OCI-LY3 (cell line): Measurements from ENCODE around the gene ARNT2.

Source experiments
- EZH2phosphoT487 ChIP-seq: fragments of 200-600 bp; shearing (Covaris generic); IDR thresholded peaks from 2 replicates; pipeline ENCODE4 v1.6.1; 2018; ENCODE audit warnings: antibody characterized with exemption, mixed run types, low read depth
- TF ChIP-seq, protein P1 (sequence below): fragments of 200-600, 300-600 bp; sonication (generic); IDR thresholded peaks from 2 replicates; pipeline ENCODE4 v1.5.1; 2014; ENCODE audit warnings: antibody characterized with exemption, low read length, low read depth

DNA sequence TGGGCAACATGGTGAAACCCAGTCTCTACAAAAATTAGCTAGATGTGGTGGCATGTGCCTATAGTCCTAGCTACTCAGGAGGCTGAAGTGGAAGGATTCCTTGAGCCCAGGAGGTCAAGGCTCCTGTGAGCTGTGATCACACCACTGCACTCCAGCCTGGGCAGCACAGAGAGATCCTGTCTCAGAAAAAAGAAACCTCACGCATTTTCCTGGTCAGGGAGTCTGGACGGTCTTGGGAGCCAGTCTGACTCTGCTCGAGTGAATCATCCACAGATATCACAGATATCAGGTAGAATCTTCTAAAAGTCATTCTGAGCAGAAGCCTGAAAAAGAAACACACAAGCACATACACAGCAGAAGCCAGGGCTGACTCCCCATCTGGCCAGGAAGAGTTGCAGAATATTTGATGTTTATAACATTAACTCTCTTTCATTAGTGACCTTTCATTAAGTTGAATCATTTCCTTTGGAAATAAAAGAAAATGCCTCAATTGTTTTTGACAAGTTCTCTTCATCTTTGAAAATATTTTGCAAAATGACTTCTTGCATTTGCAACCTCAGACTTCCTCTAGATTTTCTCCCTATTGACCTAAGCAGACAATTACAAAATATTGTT lies 234.5 kb downstream of the ARNT2 start:
- TF ChIP-seq, protein P1, sequence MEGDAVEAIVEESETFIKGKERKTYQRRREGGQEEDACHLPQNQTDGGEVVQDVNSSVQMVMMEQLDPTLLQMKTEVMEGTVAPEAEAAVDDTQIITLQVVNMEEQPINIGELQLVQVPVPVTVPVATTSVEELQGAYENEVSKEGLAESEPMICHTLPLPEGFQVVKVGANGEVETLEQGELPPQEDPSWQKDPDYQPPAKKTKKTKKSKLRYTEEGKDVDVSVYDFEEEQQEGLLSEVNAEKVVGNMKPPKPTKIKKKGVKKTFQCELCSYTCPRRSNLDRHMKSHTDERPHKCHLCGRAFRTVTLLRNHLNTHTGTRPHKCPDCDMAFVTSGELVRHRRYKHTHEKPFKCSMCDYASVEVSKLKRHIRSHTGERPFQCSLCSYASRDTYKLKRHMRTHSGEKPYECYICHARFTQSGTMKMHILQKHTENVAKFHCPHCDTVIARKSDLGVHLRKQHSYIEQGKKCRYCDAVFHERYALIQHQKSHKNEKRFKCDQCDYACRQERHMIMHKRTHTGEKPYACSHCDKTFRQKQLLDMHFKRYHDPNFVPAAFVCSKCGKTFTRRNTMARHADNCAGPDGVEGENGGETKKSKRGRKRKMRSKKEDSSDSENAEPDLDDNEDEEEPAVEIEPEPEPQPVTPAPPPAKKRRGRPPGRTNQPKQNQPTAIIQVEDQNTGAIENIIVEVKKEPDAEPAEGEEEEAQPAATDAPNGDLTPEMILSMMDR: no peak
- TF ChIP-seq EZH2phosphoT487: no peak
